ENCODE measurements around the gene POU2F1. TPM values are rescaled to one million over a fixed set of nuclear protein-coding genes. Genes with fewer than 3 reads are reported as not detected.

The POU2F1 gene
- total RNA-seq, 4 donors from 2014 or later = 8.7 to 34.0 (median 9.6) TPM

DNA sequence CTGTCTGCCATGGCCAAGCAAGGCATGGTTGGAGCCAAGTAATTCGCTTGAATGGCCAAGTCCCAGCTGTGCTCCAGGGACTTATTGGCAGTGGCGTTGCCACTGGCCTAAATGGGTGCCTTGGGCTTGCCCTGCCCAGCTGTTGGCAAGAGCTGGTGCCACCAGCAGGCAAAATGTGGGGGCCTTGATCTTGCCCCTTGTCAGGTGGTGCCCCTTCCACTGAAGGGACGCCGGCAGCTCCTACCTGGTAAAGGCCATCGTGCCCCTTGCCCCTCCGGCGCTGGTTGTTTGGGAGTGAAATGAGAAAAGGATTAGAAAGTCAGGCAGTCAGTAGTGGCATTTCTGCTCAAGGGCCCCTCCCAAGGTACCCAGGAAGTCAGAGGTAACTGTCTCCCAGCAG, 212.1 kb downstream of the POU2F1 start:
- TF ChIP-seq POLR2A (IDR thresholded peaks at IDR 0.05) = no peak
- TF ChIP-seq, protein P1, sequence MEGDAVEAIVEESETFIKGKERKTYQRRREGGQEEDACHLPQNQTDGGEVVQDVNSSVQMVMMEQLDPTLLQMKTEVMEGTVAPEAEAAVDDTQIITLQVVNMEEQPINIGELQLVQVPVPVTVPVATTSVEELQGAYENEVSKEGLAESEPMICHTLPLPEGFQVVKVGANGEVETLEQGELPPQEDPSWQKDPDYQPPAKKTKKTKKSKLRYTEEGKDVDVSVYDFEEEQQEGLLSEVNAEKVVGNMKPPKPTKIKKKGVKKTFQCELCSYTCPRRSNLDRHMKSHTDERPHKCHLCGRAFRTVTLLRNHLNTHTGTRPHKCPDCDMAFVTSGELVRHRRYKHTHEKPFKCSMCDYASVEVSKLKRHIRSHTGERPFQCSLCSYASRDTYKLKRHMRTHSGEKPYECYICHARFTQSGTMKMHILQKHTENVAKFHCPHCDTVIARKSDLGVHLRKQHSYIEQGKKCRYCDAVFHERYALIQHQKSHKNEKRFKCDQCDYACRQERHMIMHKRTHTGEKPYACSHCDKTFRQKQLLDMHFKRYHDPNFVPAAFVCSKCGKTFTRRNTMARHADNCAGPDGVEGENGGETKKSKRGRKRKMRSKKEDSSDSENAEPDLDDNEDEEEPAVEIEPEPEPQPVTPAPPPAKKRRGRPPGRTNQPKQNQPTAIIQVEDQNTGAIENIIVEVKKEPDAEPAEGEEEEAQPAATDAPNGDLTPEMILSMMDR (IDR thresholded peaks at IDR 0.05) = no peak
- intact Hi-C loops (cut with DNase I; ENCODE audit: low total_unique reads) = no loop called here
- DNase-seq (ENCODE audit: low spot score in 2 of 2) = no peak
- H3K4me3 ChIP-seq (ENCODE audit: low read depth, poor library complexity, severe bottlenecking) = no peak overlapping the region
- WGBS, 2 donors = 92 to 93% methylated on average over 7 of the region's 7 CpGs

- WGBS, 2 donors = 93 to 94% methylated on average over 6 of the region's 6 CpGs
- DNase-seq (ENCODE audit: low spot score in 2 of 2) = peak in 1 of 2 donors; percentile 68
Measured at GRCh38 chr1:167433884-167434283, 213.2 kb downstream of the POU2F1 start.

GRCh38 chr1:167434306-167434705, 213.6 kb downstream of the POU2F1 start:
- intact Hi-C loops (cut with DNase I; ENCODE audit: low total_unique reads) = no loop called here

More at GRCh38 chr1:167433884-167434283, 213.2 kb downstream of the POU2F1 start:
- TF ChIP-seq, protein P1 (IDR thresholded peaks at IDR 0.05) = no peak
- no peak for TF ChIP-seq POLR2A (IDR thresholded peaks at IDR 0.05)
- H3K4me3 ChIP-seq (ENCODE audit: low read depth, poor library complexity, severe bottlenecking) = no peak overlapping the region
- intact Hi-C loops (cut with DNase I; ENCODE audit: low total_unique reads) = no loop called here

DNA sequence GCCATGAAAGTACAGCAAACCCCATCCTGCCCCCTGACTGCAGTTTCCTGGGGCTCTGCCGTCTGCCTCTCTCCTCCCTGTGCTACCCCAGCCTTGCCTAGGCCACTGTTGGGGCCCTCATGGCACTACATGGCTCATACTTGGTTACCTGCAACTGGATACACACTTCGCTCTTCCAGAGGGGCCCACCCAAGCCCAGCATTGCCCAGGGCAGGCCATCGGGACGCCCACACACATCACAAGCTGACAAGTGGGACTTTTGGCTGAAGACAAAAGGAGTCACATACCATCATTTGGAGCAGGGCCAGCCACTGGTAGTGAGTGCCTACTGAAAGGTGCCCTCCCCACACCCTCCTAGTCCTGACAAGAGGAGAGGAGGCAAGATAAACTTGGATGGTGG, 214.8 kb downstream of the POU2F1 start:
- intact Hi-C loops (cut with DNase I; ENCODE audit: low total_unique reads) = no loop called here
- 86 to 95% methylated on average over 4 of the region's 4 CpGs for WGBS, 2 donors
- no peak overlapping the region for H3K4me3 ChIP-seq (ENCODE audit: low read depth, poor library complexity, severe bottlenecking)
- DNase-seq (ENCODE audit: low spot score in 2 of 2) = peak in 1 of 2 donors; percentile 81
- TF ChIP-seq, protein P1 (IDR thresholded peaks at IDR 0.05) = no peak
- TF ChIP-seq POLR2A (IDR thresholded peaks at IDR 0.05) = no peak

More at GRCh38 chr1:167434306-167434705, 213.6 kb downstream of the POU2F1 start:
- TF ChIP-seq, protein P1 (IDR thresholded peaks at IDR 0.05) = no peak
- no peak for TF ChIP-seq POLR2A (IDR thresholded peaks at IDR 0.05)
- H3K4me3 ChIP-seq (ENCODE audit: low read depth, poor library complexity, severe bottlenecking) = no peak overlapping the region
- DNase-seq (ENCODE audit: low spot score in 2 of 2) = peak in 1 of 2 donors; percentile 69
- 85 to 92% methylated on average over 6 of the region's 6 CpGs for WGBS, 2 donors

GRCh38 chr1:167438171-167439138, 217.8 kb downstream of the POU2F1 start:
- WGBS, 2 donors = 71 to 86% methylated on average over 17 of the region's 17 CpGs
- DNase-seq (ENCODE audit: low spot score in 2 of 2) = peak; percentile 6 to 76
- H3K4me3 ChIP-seq (ENCODE audit: low read depth, poor library complexity, severe bottlenecking) = no peak overlapping the region
- TF ChIP-seq, protein P1 (IDR thresholded peaks at IDR 0.05) = no peak
- no peak for TF ChIP-seq POLR2A (IDR thresholded peaks at IDR 0.05)
- intact Hi-C loops (cut with DNase I; ENCODE audit: low total_unique reads) = no loop called here

All from lower leg skin (tissue), 4 donors.